WTC11 (cell line): ENCODE measurements around the gene PLXDC2.

Source experiments
- ETV6 ChIP-seq: sonication (generic); formaldehyde crosslinking; IDR thresholded peaks from 2 replicates; pipeline ENCODE4 v1.8.1; 2022; ENCODE audit warnings: mild to moderate bottlenecking, missing genetic modification reagents
- JUN ChIP-seq: sonication (generic); formaldehyde crosslinking; IDR thresholded peaks from 2 replicates; pipeline ENCODE4 v1.8.0; 2023; ENCODE audit warnings: mild to moderate bottlenecking, missing genetic modification reagents
- NR3C1 ChIP-seq: sonication (generic); formaldehyde crosslinking; conservative IDR thresholded peaks from 2 replicates; pipeline ENCODE4 v1.8.1; 2023; ENCODE audit warnings: low read depth, mild to moderate bottlenecking, missing genetic modification reagents
- TCF7 ChIP-seq: sonication (generic); formaldehyde crosslinking; IDR thresholded peaks from 2 replicates; pipeline ENCODE4 v1.8.0; 2022; ENCODE audit warnings: mild to moderate bottlenecking, low read depth, missing genetic modification reagents, moderate library complexity
- ZBTB21 ChIP-seq: sonication (generic); formaldehyde crosslinking; IDR thresholded peaks from 2 replicates; pipeline ENCODE4 v1.8.1; 2023; ENCODE audit warnings: mild to moderate bottlenecking, missing genetic modification reagents, borderline replicate concordance
- ZNF138 ChIP-seq: sonication (generic); formaldehyde crosslinking; conservative IDR thresholded peaks from 2 replicates; pipeline ENCODE4 v1.8.1; 2022; ENCODE audit warnings: mild to moderate bottlenecking, moderate library complexity, missing genetic modification reagents
- TF ChIP-seq, protein P1 (sequence below): sonication (generic); formaldehyde crosslinking; IDR thresholded peaks from 2 replicates; pipeline ENCODE4 v1.8.1; 2022; ENCODE audit warnings: missing genetic modification reagents, borderline replicate concordance
- TF ChIP-seq, protein P2 (sequence below): fragments of 200-600 bp; IDR thresholded peaks from 2 replicates; pipeline ENCODE4 v1.8.0; 2022; ENCODE audit warnings: antibody characterized with exemption
- TF ChIP-seq, protein P3 (sequence below): sonication (generic); formaldehyde crosslinking; IDR thresholded peaks from 2 replicates; pipeline ENCODE4 v1.8.1; 2022; ENCODE audit warnings: low read depth, missing genetic modification reagents, borderline replicate concordance
- TF ChIP-seq, protein P4 (sequence below): sonication (generic); formaldehyde crosslinking; IDR thresholded peaks from 2 replicates; pipeline ENCODE4 v1.8.0; 2022; ENCODE audit warnings: missing genetic modification reagents

DNA sequence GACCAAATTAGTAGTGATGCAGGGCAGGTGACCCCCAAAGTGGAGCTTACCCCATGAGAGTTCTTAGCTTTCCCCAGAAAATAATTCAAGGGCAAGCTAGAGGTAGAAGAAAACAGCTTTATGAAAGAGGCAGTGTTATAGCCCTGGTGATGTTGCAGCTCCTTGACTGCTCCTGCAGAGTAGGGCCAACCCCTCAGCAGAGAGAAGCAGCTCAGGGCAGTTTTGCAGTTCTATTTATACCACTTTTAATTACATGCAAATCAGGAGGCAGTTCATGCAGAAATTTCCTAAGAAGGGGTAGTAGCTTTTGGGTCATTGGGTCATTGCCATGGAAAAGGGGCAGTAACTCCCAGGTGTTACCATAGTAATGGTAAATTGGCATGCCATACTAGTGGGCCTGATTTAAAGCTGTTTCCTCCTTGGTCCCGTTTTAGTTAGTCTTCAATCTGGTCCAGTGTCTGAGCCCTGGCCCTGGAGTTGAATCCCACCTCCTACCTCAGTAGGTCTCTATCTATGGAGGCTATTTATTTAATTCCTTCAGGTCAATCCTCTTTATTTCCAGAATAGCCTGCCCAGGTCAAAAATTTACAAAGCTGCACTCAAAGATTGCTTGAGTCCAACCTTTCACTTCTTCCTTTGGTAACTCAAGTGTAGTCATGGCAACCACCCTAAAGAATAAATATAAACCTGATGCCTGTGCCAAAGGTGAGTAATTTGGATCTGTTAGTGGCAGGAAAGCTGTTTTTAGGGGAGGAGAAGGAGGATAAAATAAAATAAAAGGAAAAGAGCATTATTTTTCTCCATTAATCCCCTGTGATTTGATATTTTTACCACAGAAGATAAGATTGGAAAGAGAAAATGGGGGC, 29.5 kb downstream of the PLXDC2 start:
- TF ChIP-seq, protein P1, sequence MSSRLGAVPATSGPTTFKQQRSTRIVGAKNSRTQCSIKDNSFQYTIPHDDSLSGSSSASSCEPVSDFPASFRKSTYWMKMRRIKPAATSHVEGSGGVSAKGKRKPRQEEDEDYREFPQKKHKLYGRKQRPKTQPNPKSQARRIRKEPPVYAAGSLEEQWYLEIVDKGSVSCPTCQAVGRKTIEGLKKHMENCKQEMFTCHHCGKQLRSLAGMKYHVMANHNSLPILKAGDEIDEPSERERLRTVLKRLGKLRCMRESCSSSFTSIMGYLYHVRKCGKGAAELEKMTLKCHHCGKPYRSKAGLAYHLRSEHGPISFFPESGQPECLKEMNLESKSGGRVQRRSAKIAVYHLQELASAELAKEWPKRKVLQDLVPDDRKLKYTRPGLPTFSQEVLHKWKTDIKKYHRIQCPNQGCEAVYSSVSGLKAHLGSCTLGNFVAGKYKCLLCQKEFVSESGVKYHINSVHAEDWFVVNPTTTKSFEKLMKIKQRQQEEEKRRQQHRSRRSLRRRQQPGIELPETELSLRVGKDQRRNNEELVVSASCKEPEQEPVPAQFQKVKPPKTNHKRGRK, result no peak
- TF ChIP-seq JUN (CRISPR knock-in tag), result no peak
- TF ChIP-seq, protein P2, sequence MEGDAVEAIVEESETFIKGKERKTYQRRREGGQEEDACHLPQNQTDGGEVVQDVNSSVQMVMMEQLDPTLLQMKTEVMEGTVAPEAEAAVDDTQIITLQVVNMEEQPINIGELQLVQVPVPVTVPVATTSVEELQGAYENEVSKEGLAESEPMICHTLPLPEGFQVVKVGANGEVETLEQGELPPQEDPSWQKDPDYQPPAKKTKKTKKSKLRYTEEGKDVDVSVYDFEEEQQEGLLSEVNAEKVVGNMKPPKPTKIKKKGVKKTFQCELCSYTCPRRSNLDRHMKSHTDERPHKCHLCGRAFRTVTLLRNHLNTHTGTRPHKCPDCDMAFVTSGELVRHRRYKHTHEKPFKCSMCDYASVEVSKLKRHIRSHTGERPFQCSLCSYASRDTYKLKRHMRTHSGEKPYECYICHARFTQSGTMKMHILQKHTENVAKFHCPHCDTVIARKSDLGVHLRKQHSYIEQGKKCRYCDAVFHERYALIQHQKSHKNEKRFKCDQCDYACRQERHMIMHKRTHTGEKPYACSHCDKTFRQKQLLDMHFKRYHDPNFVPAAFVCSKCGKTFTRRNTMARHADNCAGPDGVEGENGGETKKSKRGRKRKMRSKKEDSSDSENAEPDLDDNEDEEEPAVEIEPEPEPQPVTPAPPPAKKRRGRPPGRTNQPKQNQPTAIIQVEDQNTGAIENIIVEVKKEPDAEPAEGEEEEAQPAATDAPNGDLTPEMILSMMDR, result no peak
- TF ChIP-seq, protein P3, sequence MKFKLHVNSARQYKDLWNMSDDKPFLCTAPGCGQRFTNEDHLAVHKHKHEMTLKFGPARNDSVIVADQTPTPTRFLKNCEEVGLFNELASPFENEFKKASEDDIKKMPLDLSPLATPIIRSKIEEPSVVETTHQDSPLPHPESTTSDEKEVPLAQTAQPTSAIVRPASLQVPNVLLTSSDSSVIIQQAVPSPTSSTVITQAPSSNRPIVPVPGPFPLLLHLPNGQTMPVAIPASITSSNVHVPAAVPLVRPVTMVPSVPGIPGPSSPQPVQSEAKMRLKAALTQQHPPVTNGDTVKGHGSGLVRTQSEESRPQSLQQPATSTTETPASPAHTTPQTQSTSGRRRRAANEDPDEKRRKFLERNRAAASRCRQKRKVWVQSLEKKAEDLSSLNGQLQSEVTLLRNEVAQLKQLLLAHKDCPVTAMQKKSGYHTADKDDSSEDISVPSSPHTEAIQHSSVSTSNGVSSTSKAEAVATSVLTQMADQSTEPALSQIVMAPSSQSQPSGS, result no peak
- TF ChIP-seq NR3C1 (CRISPR knock-in tag), result no peak
- TF ChIP-seq TCF7 (CRISPR knock-in tag), result no peak
- no peak for TF ChIP-seq ZNF138
- no peak for TF ChIP-seq ETV6 (CRISPR knock-in tag)
- TF ChIP-seq, protein P4, sequence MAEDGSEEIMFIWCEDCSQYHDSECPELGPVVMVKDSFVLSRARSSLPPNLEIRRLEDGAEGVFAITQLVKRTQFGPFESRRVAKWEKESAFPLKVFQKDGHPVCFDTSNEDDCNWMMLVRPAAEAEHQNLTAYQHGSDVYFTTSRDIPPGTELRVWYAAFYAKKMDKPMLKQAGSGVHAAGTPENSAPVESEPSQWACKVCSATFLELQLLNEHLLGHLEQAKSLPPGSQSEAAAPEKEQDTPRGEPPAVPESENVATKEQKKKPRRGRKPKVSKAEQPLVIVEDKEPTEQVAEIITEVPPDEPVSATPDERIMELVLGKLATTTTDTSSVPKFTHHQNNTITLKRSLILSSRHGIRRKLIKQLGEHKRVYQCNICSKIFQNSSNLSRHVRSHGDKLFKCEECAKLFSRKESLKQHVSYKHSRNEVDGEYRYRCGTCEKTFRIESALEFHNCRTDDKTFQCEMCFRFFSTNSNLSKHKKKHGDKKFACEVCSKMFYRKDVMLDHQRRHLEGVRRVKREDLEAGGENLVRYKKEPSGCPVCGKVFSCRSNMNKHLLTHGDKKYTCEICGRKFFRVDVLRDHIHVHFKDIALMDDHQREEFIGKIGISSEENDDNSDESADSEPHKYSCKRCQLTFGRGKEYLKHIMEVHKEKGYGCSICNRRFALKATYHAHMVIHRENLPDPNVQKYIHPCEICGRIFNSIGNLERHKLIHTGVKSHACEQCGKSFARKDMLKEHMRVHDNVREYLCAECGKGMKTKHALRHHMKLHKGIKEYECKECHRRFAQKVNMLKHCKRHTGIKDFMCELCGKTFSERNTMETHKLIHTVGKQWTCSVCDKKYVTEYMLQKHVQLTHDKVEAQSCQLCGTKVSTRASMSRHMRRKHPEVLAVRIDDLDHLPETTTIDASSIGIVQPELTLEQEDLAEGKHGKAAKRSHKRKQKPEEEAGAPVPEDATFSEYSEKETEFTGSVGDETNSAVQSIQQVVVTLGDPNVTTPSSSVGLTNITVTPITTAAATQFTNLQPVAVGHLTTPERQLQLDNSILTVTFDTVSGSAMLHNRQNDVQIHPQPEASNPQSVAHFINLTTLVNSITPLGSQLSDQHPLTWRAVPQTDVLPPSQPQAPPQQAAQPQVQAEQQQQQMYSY (CRISPR knock-in tag), result no peak
- TF ChIP-seq ZBTB21 (CRISPR knock-in tag), result no peak
